GM12865 (cell line): ENCODE results near the gene GPS1.

Source experiments
- DNase-seq: peaks from one replicate; pipeline ENCODE4 v3.0.0; 2010; ENCODE audit warnings: low read depth
- H3K4me3 ChIP-seq: 2 replicates; pipeline ENCODE4 v1.5.1; 2011; ENCODE audit warnings: mild to moderate bottlenecking, low read depth, low read length, control low read depth
- TF ChIP-seq, protein P1 (sequence below): IDR thresholded peaks from 2 replicates; pipeline ENCODE4 v1.5.1; 2011; ENCODE audit warnings: low read length, control low read depth, low read depth, inconsistent platforms; ENCODE audit not compliant: insufficient read depth; ENCODE audit errors: missing control alignments

The GPS1 gene

GRCh38 chr17:82089723-82090548, 38.2 kb downstream of the GPS1 start:
- DNase-seq, result no peak
- no peak overlapping the region for H3K4me3 ChIP-seq
- TF ChIP-seq, protein P1, sequence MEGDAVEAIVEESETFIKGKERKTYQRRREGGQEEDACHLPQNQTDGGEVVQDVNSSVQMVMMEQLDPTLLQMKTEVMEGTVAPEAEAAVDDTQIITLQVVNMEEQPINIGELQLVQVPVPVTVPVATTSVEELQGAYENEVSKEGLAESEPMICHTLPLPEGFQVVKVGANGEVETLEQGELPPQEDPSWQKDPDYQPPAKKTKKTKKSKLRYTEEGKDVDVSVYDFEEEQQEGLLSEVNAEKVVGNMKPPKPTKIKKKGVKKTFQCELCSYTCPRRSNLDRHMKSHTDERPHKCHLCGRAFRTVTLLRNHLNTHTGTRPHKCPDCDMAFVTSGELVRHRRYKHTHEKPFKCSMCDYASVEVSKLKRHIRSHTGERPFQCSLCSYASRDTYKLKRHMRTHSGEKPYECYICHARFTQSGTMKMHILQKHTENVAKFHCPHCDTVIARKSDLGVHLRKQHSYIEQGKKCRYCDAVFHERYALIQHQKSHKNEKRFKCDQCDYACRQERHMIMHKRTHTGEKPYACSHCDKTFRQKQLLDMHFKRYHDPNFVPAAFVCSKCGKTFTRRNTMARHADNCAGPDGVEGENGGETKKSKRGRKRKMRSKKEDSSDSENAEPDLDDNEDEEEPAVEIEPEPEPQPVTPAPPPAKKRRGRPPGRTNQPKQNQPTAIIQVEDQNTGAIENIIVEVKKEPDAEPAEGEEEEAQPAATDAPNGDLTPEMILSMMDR, result no peak

- DNase-seq, result peak; percentile 3
- TF ChIP-seq, protein P1, result no peak
- no peak overlapping the region for H3K4me3 ChIP-seq
Observed at GRCh38 chr17:82090549-82091263, 39.0 kb downstream of the GPS1 start.

- no peak overlapping the region for H3K4me3 ChIP-seq
- TF ChIP-seq, protein P1, result no peak
- DNase-seq, result peak; percentile 3
Observed at GRCh38 chr17:82091264-82092066, 39.8 kb downstream of the GPS1 start.

GRCh38 chr17:82092094-82092586, 40.4 kb downstream of the GPS1 start:
- TF ChIP-seq, protein P1, result no peak

DNA sequence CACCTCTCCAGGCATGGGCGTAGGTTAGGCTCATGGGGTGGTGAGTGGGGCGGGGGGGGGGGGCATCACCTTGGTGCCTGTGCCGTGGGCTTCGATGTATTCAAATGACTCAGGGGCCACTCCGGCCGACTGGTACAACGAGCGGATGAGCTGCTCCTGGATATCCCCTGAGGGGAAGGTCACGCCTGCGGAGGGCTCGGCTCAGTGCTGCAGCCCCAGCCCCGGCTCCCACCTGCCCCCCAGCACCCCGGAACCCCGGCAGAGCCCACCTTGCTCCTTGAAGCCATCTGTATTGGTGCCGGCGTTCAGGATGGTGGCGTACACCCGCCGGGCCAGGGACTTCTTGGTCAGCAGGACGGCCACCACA, 40.9 kb downstream of the GPS1 start:
- DNase-seq, result no peak
- H3K4me3 ChIP-seq, result no peak overlapping the region
- TF ChIP-seq, protein P1, result no peak

More at GRCh38 chr17:82092094-82092586, 40.4 kb downstream of the GPS1 start:
- H3K4me3 ChIP-seq, result no peak overlapping the region
- peak; percentile 2 for DNase-seq

GRCh38 chr17:82092995-82093751, 41.5 kb downstream of the GPS1 start:
- DNase-seq, result peak; percentile 6
- no peak overlapping the region for H3K4me3 ChIP-seq
- TF ChIP-seq, protein P1, result no peak
